Large intestine (tissue), 12 donors: Measurements from ENCODE around the gene OLR1. TPM values are rescaled to one million over a fixed set of nuclear protein-coding genes. Genes with fewer than 3 reads are reported as not detected.
"Not testable (repeated sequence)": the region's sequence is repeated elsewhere in the genome, so short reads cannot be mapped to it uniquely, and the experiment has no call there.

Experiments
- DNase-seq, 2 donors: peaks; one replicate each; pipeline versions ENCODE4 v3.0.0 to v3.0.0-alpha.2; 2013
- H3K27ac ChIP-seq: one replicate; pipeline ENCODE4 v1.5.1; 2013; ENCODE audit warnings: low read length
- H3K27me3 ChIP-seq: 2 replicates; pipeline ENCODE4 v1.6.1; 2013; ENCODE audit warnings: low read length; ENCODE audit not compliant: control insufficient read depth, insufficient read depth
- H3K36me3 ChIP-seq: 2 replicates; pipeline ENCODE4 v1.6.1; 2013; ENCODE audit warnings: low read length; ENCODE audit not compliant: control insufficient read depth, insufficient read depth
- H3K4me1 ChIP-seq: one replicate; pipeline ENCODE4 v1.6.1; 2013; ENCODE audit warnings: low read length; ENCODE audit not compliant: control insufficient read depth, insufficient read depth
- H3K4me3 ChIP-seq: one replicate; pipeline ENCODE4 v1.5.1; 2013; ENCODE audit warnings: low read length
- H3K9me3 ChIP-seq: one replicate; pipeline ENCODE4 v1.6.1; 2013; ENCODE audit warnings: mild to moderate bottlenecking, low read depth, low read length, moderate library complexity; ENCODE audit not compliant: control insufficient read depth
- WGBS: methylation state at CpG from one replicate; pipeline ENCODE4 v1.1.5; 2013; ENCODE audit warnings: low lambda C conversion rate; ENCODE audit not compliant: insufficient coverage; 5-methylcytosine and 5-hydroxymethylcytosine counted together
- long read RNA-seq, 11 donors: transcript quantifications; one replicate each; lab custom pipeline, GENCODE V29; 2026
- polyA plus RNA-seq: library from polyadenylated mRNA; unstranded; fragments of 120-200 nt; gene quantifications from one replicate; pipeline ENCODE4 v1.2.1, GENCODE V29; 2013

OLR1 gene
- 2.6 TPM for polyA plus RNA-seq
- long read RNA-seq, donor 1: 0 reads
- long read RNA-seq, donor 2, partial matches to known transcripts: 0 of 1 reads
- long read RNA-seq, donor 2, other reads (novel, unspliced or antisense): 0 of 1 reads
- long read RNA-seq, donor 3: 0 reads
- long read RNA-seq, donor 4: 0 reads
- long read RNA-seq, donor 5: 0 reads
- long read RNA-seq, donor 6: 0 reads
- long read RNA-seq, donor 7, partial matches to known transcripts: 0 of 1 reads
- long read RNA-seq, donor 7, other reads (novel, unspliced or antisense): 0 of 1 reads
- long read RNA-seq, donor 8, partial matches to known transcripts: 0 of 1 reads
- long read RNA-seq, donor 8, other reads (novel, unspliced or antisense): 0 of 1 reads
- long read RNA-seq, donor 9: 0 reads
- long read RNA-seq, donor 10, partial matches to known transcripts: 0 of 1 reads
- long read RNA-seq, donor 10, other reads (novel, unspliced or antisense): 0 of 1 reads
- long read RNA-seq, donor 11: 0 reads

GRCh38 chr12:10171973-10172728 lies at the start of gene OLR1:
OLR1 (minus strand) TSS chr12:10172132; CDS start chr12:10172077, 55 bp downstream.
- no peaks in the 10 kb centered on the region for H3K27me3 ChIP-seq
- no peak within 1 kb of the TSS for H3K4me3 ChIP-seq
- peaks cover 12% of the 10 kb centered on the region for H3K4me1 ChIP-seq
- no peak within 1 kb of the TSS for H3K27ac ChIP-seq
- no peaks in the 10 kb centered on the region for H3K9me3 ChIP-seq
- WGBS: 67% methylated on average over 3 of the region's 7 CpGs
- no peak for DNase-seq
- no peaks in the 10 kb centered on the region for H3K36me3 ChIP-seq

- Histone ChIP-seq H3K4me3 (no peak overlapping the region), H3K27ac (no peak overlapping the region), H3K27me3 (no peaks in the 10 kb centered on the region), H3K4me1 (no peaks in the 10 kb centered on the region), H3K9me3 (no peaks in the 10 kb centered on the region), H3K36me3 (peaks cover 46% of the 10 kb centered on the region)
- no peak for DNase-seq
- WGBS: 80% methylated on average over 1 of the region's 8 CpGs
Measured at GRCh38 chr12:10220398-10221077, 48.6 kb upstream of the OLR1 start.

GRCh38 chr12:10218021-10218420 lies 46.1 kb upstream of the OLR1 start:
- no peaks in the 10 kb centered on the region for H3K27me3 ChIP-seq
- DNase-seq: no peak
- no peak overlapping the region for H3K27ac ChIP-seq
- H3K9me3 ChIP-seq: no peaks in the 10 kb centered on the region
- H3K36me3 ChIP-seq: peaks cover 35% of the 10 kb centered on the region
- no peak overlapping the region for H3K4me3 ChIP-seq
- peaks cover 12% of the 10 kb centered on the region for H3K4me1 ChIP-seq
- WGBS: no CpG with 5 or more reads among the region's 6 CpGs

- Histone ChIP-seq H3K4me1 (peaks cover 12% of the 10 kb centered on the region), H3K36me3 (peaks cover 23% of the 10 kb centered on the region)
- H3K27ac ChIP-seq, H3K9me3 ChIP-seq, H3K27me3 ChIP-seq, DNase-seq, H3K4me3 ChIP-seq: not testable (repeated sequence)
- WGBS: no CpG with 5 or more reads among the region's 13 CpGs
Measured at GRCh38 chr12:10215946-10216345, 44.0 kb upstream of the OLR1 start.

- H3K36me3 ChIP-seq: peaks cover 18% of the 10 kb centered on the region
- 56% methylated on average over 2 of the region's 2 CpGs for WGBS
- no peaks in the 10 kb centered on the region for H3K9me3 ChIP-seq
- no peak overlapping the region for H3K27ac ChIP-seq
- DNase-seq: no peak
- peaks cover 12% of the 10 kb centered on the region for H3K4me1 ChIP-seq
- no peaks in the 10 kb centered on the region for H3K27me3 ChIP-seq
- H3K4me3 ChIP-seq: no peak overlapping the region
Measured at GRCh38 chr12:10215436-10215835, 43.5 kb upstream of the OLR1 start.

GRCh38 chr12:10214895-10215267 lies 42.9 kb upstream of the OLR1 start:
- no peak for DNase-seq
- Histone ChIP-seq H3K4me3 (no peak overlapping the region), H3K27me3 (no peaks in the 10 kb centered on the region), H3K36me3 (peaks cover 14% of the 10 kb centered on the region), H3K4me1 (peaks cover 12% of the 10 kb centered on the region), H3K27ac (peak overlapping the region; percentile 99), H3K9me3 (no peaks in the 10 kb centered on the region)
- no CpG with 5 or more reads among the region's 3 CpGs for WGBS

- peak overlapping the region; percentile 89 for H3K4me3 ChIP-seq
- no peaks in the 10 kb centered on the region for H3K9me3 ChIP-seq
- 41% methylated on average over 3 of the region's 10 CpGs for WGBS
- peaks cover 8% of the 10 kb centered on the region for H3K36me3 ChIP-seq
- DNase-seq: peak; percentile 33 to 64
- H3K27ac ChIP-seq: peak overlapping the region; percentile 99
- H3K4me1 ChIP-seq: peaks cover 12% of the 10 kb centered on the region
- H3K27me3 ChIP-seq: no peaks in the 10 kb centered on the region
Measured at GRCh38 chr12:10214136-10214894, 42.4 kb upstream of the OLR1 start.

GRCh38 chr12:10213168-10214135 lies 41.5 kb upstream of the OLR1 start:
- H3K27me3 ChIP-seq: no peaks in the 10 kb centered on the region
- no CpG with 5 or more reads among the region's 47 CpGs for WGBS
- peaks cover 12% of the 10 kb centered on the region for H3K4me1 ChIP-seq
- peaks cover 3% of the 10 kb centered on the region for H3K36me3 ChIP-seq
- DNase-seq: peak; percentile 68 to 87
- H3K4me3 ChIP-seq: peak overlapping the region; percentile 89
- no peaks in the 10 kb centered on the region for H3K9me3 ChIP-seq
- H3K27ac ChIP-seq: peak overlapping the region; percentile 99

GRCh38 chr12:10212739-10213131 lies 40.8 kb upstream of the OLR1 start, which contains the start of gene GABARAPL1:
GABARAPL1 (plus strand) TSS chr12:10212877; CDS start chr12:10213130, 253 bp downstream.
- H3K27ac ChIP-seq: peak within 1 kb of the TSS; percentile 99
- no CpG with 5 or more reads among the region's 35 CpGs for WGBS

More at GRCh38 chr12:10212739-10213131, 40.8 kb upstream of the OLR1 start, which contains the start of gene GABARAPL1:
- peak within 1 kb of the TSS; percentile 89 for H3K4me3 ChIP-seq
- H3K36me3 ChIP-seq: no peaks in the 10 kb centered on the region
- peaks cover 12% of the 10 kb centered on the region for H3K4me1 ChIP-seq
- no peaks in the 10 kb centered on the region for H3K9me3 ChIP-seq
- no peaks in the 10 kb centered on the region for H3K27me3 ChIP-seq
- peak; percentile 65 to 85 for DNase-seq
